ENCODE data around the gene PCNX1.

GRCh38 chr14:71121711-71122110, 214.5 kb downstream of the PCNX1 start:
- TF ChIP-seq CTCF (conservative IDR thresholded peaks at IDR 0.05 in 1 of 2, IDR thresholded peaks at IDR 0.05 in 1 of 2; ENCODE audit: low read depth in 1 of 2, low read length in 2 of 2) = no peak
- no peak for TF ChIP-seq EZH2 (IDR thresholded peaks at IDR 0.05; ENCODE audit: low read length, missing control alignments)
